Measurements from ENCODE around the gene TSACC.

DNA sequence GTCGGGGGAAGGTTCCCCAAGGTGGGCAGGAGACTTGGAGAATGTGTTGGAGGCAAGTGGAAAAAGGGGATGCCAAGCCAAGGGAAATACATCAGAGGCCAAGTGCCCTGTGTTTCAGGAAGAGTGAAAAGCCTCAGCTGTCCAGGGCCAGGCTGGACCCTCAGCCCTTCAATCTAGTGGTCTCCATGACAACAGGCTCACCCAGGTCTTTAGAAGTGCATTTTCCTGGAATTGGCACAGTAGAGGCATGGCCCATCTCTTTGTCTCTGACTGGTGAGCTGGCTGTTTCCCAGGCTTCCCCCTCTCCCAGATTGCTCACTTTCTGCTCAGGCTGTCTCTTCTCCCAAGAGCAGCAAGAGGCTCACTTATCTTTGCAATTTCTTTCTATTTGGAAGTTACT lies 20.3 kb downstream of the TSACC start:
- TF ChIP-seq GABPA (IDR thresholded peaks at IDR 0.05; ENCODE audit: low read depth): no peak
- no peak for TF ChIP-seq EP300 (IDR thresholded peaks at IDR 0.05; ENCODE audit: borderline replicate concordance in 1 of 2, control insufficient read depth in 1 of 2, low read depth in 2 of 2, low read length in 2 of 2)
- no peak for TF ChIP-seq RAD51 (IDR thresholded peaks at IDR 0.05)
- no peak for TF ChIP-seq EZH2 (IDR thresholded peaks at IDR 0.05; ENCODE audit: borderline replicate concordance, control insufficient read depth, low read depth, low read length)
- no peak for TF ChIP-seq NFXL1 (IDR thresholded peaks at IDR 0.05; ENCODE audit: borderline replicate concordance)
- no peak for TF ChIP-seq POLR2A (IDR thresholded peaks at IDR 0.05; ENCODE audit: low read depth, low read length)
- no peak for TF ChIP-seq SRF (IDR thresholded peaks at IDR 0.05; ENCODE audit: low read depth in 2 of 2, low read length in 2 of 2)

Data from GM12878 (cell line).